Adrenal gland (tissue), 5 donors: Measurements from ENCODE around the gene SPTBN1.

ENCODE experiments used
- CTCF ChIP-seq, 6 experiments: fragments of 450-650 bp in 4 of 6; fragments of 200-600 bp in 2 of 6; sonication (generic) in 1 of 6; IDR thresholded peaks; 1 replicate in 5 of 6; 2 replicates in 1 of 6; pipeline versions ENCODE4 v1.5.1 to v1.8.0; 2016 to 2021; ENCODE audit warnings: antibody characterized with exemption in 6 of 6, mild to moderate bottlenecking in 2 of 6, moderate library complexity in 1 of 6
- POLR2A ChIP-seq, 2 donors: fragments of 450-650 bp; IDR thresholded peaks; one replicate each; pipeline ENCODE4 v1.6.1; 2017; ENCODE audit warnings: antibody characterized with exemption in 2 of 2, mild to moderate bottlenecking in 2 of 2, moderate library complexity in 1 of 2
- donor health status: DM: no; HTN: no; CAD: no.

- no peak for TF ChIP-seq POLR2A (IDR thresholded peaks at IDR 0.05)
- TF ChIP-seq CTCF (IDR thresholded peaks at IDR 0.05) = no peak
Measured at GRCh38 chr2:54628418-54628817, 172.3 kb downstream of the SPTBN1 start.
